Testis (tissue), 3 donors: ENCODE data around the gene SNX32. TPM values are rescaled to one million over a fixed set of nuclear protein-coding genes. Genes with fewer than 3 reads are reported as not detected.
"Not testable (repeated sequence)": the region's sequence is repeated elsewhere in the genome, so short reads cannot be mapped to it uniquely, and the experiment has no call there.

ENCODE experiments used
- DNase-seq: peaks from one replicate; pipeline ENCODE4 v3.0.0-alpha.2; 2019
- H3K27ac ChIP-seq, 2 donors: fragments of 200-600 bp; sonication (generic); one replicate each; pipeline ENCODE4 v1.5.1; 2019
- H3K27me3 ChIP-seq: fragments of 200-600 bp; sonication (generic); one replicate; pipeline ENCODE4 v1.5.1; 2019
- H3K36me3 ChIP-seq: fragments of 200-600 bp; sonication (generic); one replicate; pipeline ENCODE4 v1.5.1; 2017; ENCODE audit warnings: low read depth; ENCODE audit errors: missing control alignments
- H3K4me1 ChIP-seq: fragments of 200-600 bp; sonication (generic); one replicate; pipeline ENCODE4 v1.5.1; 2019
- H3K4me3 ChIP-seq, 2 donors: fragments of 200-600 bp; sonication (generic); one replicate each; pipeline ENCODE4 v1.5.1; 2017 to 2019
- H3K9me3 ChIP-seq: fragments of 200-600 bp; sonication (generic); one replicate; pipeline ENCODE4 v1.5.1; 2017
- CTCF ChIP-seq, 3 experiments: fragments of 450-650 bp in 2 of 3; fragments of 200-600 bp in 1 of 3; sonication (generic) in 1 of 3; IDR thresholded peaks; one replicate each; pipeline ENCODE4 v1.5.1; 2016 to 2019; ENCODE audit warnings: antibody characterized with exemption in 3 of 3, mild to moderate bottlenecking in 2 of 3, moderate library complexity in 1 of 3
- POLR2A ChIP-seq: fragments of 450-650 bp; IDR thresholded peaks from one replicate; pipeline ENCODE4 v1.6.1; 2017; ENCODE audit warnings: antibody characterized with exemption, mild to moderate bottlenecking, moderate library complexity
- WGBS, 2 donors: methylation state at CpG; one replicate each; pipeline ENCODE4 v1.1.5; 2018; 5-methylcytosine and 5-hydroxymethylcytosine counted together
- intact Hi-C: fragments of 100-400 bp; cut with DNase I; formaldehyde crosslinking; loops from one replicate; pipeline ENCODE4 v1.15.1; 2023; ENCODE audit warnings: low total_unique reads
- polyA plus RNA-seq: library from polyadenylated mRNA; stranded (reverse); fragments of 350-450 nt; fragmentation: Illumina TruSeq; extraction: RNeasy Lipid Tissue Mini Kit (QIAGEN cat#74804); gene quantifications from one replicate; pipeline ENCODE4 v1.2.3, GENCODE V29; 2014; ENCODE audit warnings: low read depth, low replicate concordance; ENCODE audit not compliant: insufficient read depth
- total RNA-seq, 2 donors: library from RNA; depleted of rRNA; stranded (reverse); fragments of >200 nt; gene quantifications; one replicate each; pipeline ENCODE4 v1.2.3, GENCODE V29; 2016

The SNX32 gene
- total and polyA plus RNA-seq, 3 donors from 2014 or later: 3.2 to 4.9 (median 4.0) TPM

- no peaks in the 10 kb centered on the region for H3K27me3 ChIP-seq
- no peaks in the 10 kb centered on the region for H3K9me3 ChIP-seq
- H3K4me3 ChIP-seq: peak within 1 kb of the TSS; percentile 73 to 83
- H3K36me3 ChIP-seq: no peaks in the 10 kb centered on the region
- intact Hi-C loops: loop anchor here (10.0 kb wide), 1 partner anchor 97 kb away; no protein-coding TSS in a partner anchor
- TF ChIP-seq POLR2A: peak; percentile 67
- TF ChIP-seq CTCF (IDR thresholded peaks at IDR 0.05): peak; percentile 74 to 93 (median 89)
- H3K4me1 ChIP-seq: peaks cover 38% of the 10 kb centered on the region
- WGBS, 2 donors: 1% methylated on average over 21 to 57 of the region's 57 CpGs
- DNase-seq: peak; percentile 97
- H3K27ac ChIP-seq: peak within 1 kb of the TSS; percentile 91 to 97
Measured at GRCh38 chr11:65888163-65888814, 54.5 kb downstream of the SNX32 start, which contains the start of gene FIBP. Gene FIBP, minus strand, starts transcription at chr11:65888471. Its CDS starts 53 bp downstream, at chr11:65888418.

- Histone ChIP-seq H3K4me3 (peak within 1 kb of the TSS; percentile 75 to 86), H3K27me3 (no peaks in the 10 kb centered on the region), H3K36me3 (no peaks in the 10 kb centered on the region), H3K4me1 (peaks cover 44% of the 10 kb centered on the region), H3K27ac (peak within 1 kb of the TSS; percentile 91 to 97), H3K9me3 (no peaks in the 10 kb centered on the region)
- peak; percentile 99 for DNase-seq
- peak; percentile 78 for TF ChIP-seq POLR2A
- TF ChIP-seq CTCF (IDR thresholded peaks at IDR 0.05): peak in 1 of 3 experiments; percentile 24
- 0 to 1% methylated on average over 9 to 81 of the region's 94 CpGs for WGBS, 2 donors
- intact Hi-C loops: no loop called here
Measured at GRCh38 chr11:65890324-65891218, 56.8 kb downstream of the SNX32 start, which contains the start of gene CCDC85B. Gene CCDC85B, plus strand, starts transcription at chr11:65890673. Its CDS starts 111 bp downstream, at chr11:65890784.

- peaks cover 44% of the 10 kb centered on the region for H3K4me1 ChIP-seq
- intact Hi-C loops: no loop called here
- H3K36me3 ChIP-seq: no peaks in the 10 kb centered on the region
- H3K9me3 ChIP-seq: no peaks in the 10 kb centered on the region
- peak overlapping the region; percentile 75 to 86 for H3K4me3 ChIP-seq
- no peaks in the 10 kb centered on the region for H3K27me3 ChIP-seq
- WGBS, 2 donors: 1% methylated on average over 38 to 51 of the region's 57 CpGs
- H3K27ac ChIP-seq: peak overlapping the region; percentile 65 to 97
- peak; percentile 49 for DNase-seq
- no peak for TF ChIP-seq CTCF (IDR thresholded peaks at IDR 0.05)
- TF ChIP-seq POLR2A: no peak
Measured at GRCh38 chr11:65891219-65892136, 57.7 kb downstream of the SNX32 start.

GRCh38 chr11:65892137-65892540, 58.4 kb downstream of the SNX32 start:
- DNase-seq, H3K27me3 ChIP-seq, intact Hi-C loops, H3K9me3 ChIP-seq, H3K36me3 ChIP-seq: not testable (repeated sequence)
- WGBS, 2 donors: 10 to 47% methylated on average over 4 to 5 of the region's 5 CpGs
- Histone ChIP-seq H3K27ac (peak overlapping the region; percentile 65 to 97), H3K4me1 (peaks cover 41% of the 10 kb centered on the region), H3K4me3 (peak overlapping the region; percentile 75 to 86)
